HepG2 (cell line): ENCODE data around the gene KRT17. TPM values are rescaled to one million over a fixed set of nuclear protein-coding genes. Genes with fewer than 3 reads are reported as not detected.

Experiments used
- ELF1 ChIP-seq: sonication (generic); formaldehyde crosslinking; IDR thresholded peaks from 2 replicates; pipeline ENCODE4 v1.4.0; 2020; ENCODE audit warnings: missing genetic modification reagents
- HDAC2 ChIP-seq: sonication (generic); formaldehyde crosslinking; IDR thresholded peaks from 2 replicates; pipeline ENCODE4 v1.4.0; 2020; ENCODE audit warnings: missing genetic modification reagents
- HOXA3 ChIP-seq: sonication (generic); formaldehyde crosslinking; IDR thresholded peaks from 2 replicates; pipeline ENCODE4 v1.5.0; 2020; ENCODE audit warnings: missing genetic modification reagents
- MIER3 ChIP-seq: IDR thresholded peaks from 2 replicates; pipeline ENCODE4 v1.6.1; 2016; ENCODE audit warnings: missing compliant biosample characterization, borderline replicate concordance
- NONO ChIP-seq, 2 experiments: fragments of 450-650 bp in 1 of 2; sonication (generic) in 1 of 2; formaldehyde crosslinking in 1 of 2; IDR thresholded peaks in 1 of 2; conservative IDR thresholded peaks in 1 of 2; 2 replicates each; pipeline versions ENCODE4 v1.6.1 to v1.8.0; 2017 to 2022; ENCODE audit warnings: mild to moderate bottlenecking in 1 of 2, missing genetic modification reagents in 1 of 2, moderate library complexity in 1 of 2
- SMC3 ChIP-seq: IDR thresholded peaks from 2 replicates; pipeline ENCODE4 v1.6.1; 2011; ENCODE audit warnings: low read length, improper control_type of control experiment
- SOX5 ChIP-seq: IDR thresholded peaks from 2 replicates; pipeline ENCODE4 v1.6.1; 2016; ENCODE audit warnings: borderline replicate concordance
- SP4 ChIP-seq: sonication (generic); formaldehyde crosslinking; IDR thresholded peaks from 2 replicates; pipeline ENCODE4 v1.8.1; 2023; ENCODE audit warnings: mild to moderate bottlenecking, missing genetic modification reagents
- XRCC5 ChIP-seq: fragments of 200-400 bp; formaldehyde crosslinking; optimal IDR thresholded peaks from 2 replicates; pipeline ENCODE3; 2017; ENCODE audit warnings: mild to moderate bottlenecking, low read length
- ZFP90 ChIP-seq: sonication (generic); formaldehyde crosslinking; IDR thresholded peaks from 2 replicates; pipeline ENCODE4 v1.8.0; 2022; ENCODE audit warnings: missing genetic modification reagents, mild to moderate bottlenecking, inconsistent platforms, borderline replicate concordance
- ZMYM3 ChIP-seq: sonication (generic); formaldehyde crosslinking; IDR thresholded peaks from 2 replicates; pipeline ENCODE4 v1.5.1; 2020; ENCODE audit warnings: mild to moderate bottlenecking, missing genetic modification reagents
- ZNF317 ChIP-seq: sonication (generic); formaldehyde crosslinking; IDR thresholded peaks from 2 replicates; pipeline ENCODE4 v1.5.0; 2020; ENCODE audit warnings: mild to moderate bottlenecking, missing genetic modification reagents
- ZNF350 ChIP-seq: sonication (generic); formaldehyde crosslinking; IDR thresholded peaks from 2 replicates; pipeline ENCODE4 v1.4.0; 2020; ENCODE audit warnings: mild to moderate bottlenecking, low read depth, missing genetic modification reagents, borderline replicate concordance
- ZNF770 ChIP-seq: sonication (generic); formaldehyde crosslinking; IDR thresholded peaks from 2 replicates; pipeline ENCODE4 v1.5.0; 2020; ENCODE audit warnings: mild to moderate bottlenecking, missing genetic modification reagents
- ZNF777 ChIP-seq: sonication (generic); formaldehyde crosslinking; IDR thresholded peaks from 2 replicates; pipeline ENCODE4 v1.4.0; 2020; ENCODE audit warnings: missing genetic modification reagents
- polyA plus RNA-seq, 8 experiments: library from polyadenylated mRNA; depleted of rRNA in 3 of 8; stranded (reverse) in 7 of 8; unstranded in 1 of 8; fragments of >200 nt; fragmentation: Illumina TruSeq in 4 of 8; extraction: Trizol in 4 of 8; gene quantifications; 2 replicates each; pipeline versions ENCODE4 v1.2.1 to v1.2.3, GENCODE V29; 2011 to 2016; ENCODE audit warnings: low read depth in 4 of 8, missing spikeins in 1 of 8, mixed read lengths in 1 of 8; ENCODE audit not compliant: insufficient read depth in 1 of 8
- total RNA-seq, 5 experiments: library from RNA; depleted of rRNA; stranded (reverse); fragments of >200 nt; fragmentation: Illumina TruSeq; extraction: Trizol; gene quantifications; 2 replicates each; pipeline ENCODE4 v1.2.3, GENCODE V29; 2016; ENCODE audit warnings: low read depth in 1 of 5
- TF ChIP-seq, protein P1 (sequence below): sonication (generic); formaldehyde crosslinking; IDR thresholded peaks from 2 replicates; pipeline ENCODE4 v1.4.0; 2020; ENCODE audit warnings: missing genetic modification reagents, borderline replicate concordance
- TF ChIP-seq, protein P2 (sequence below): sonication (generic); formaldehyde crosslinking; IDR thresholded peaks from 2 replicates; pipeline ENCODE4 v1.4.0; 2020; ENCODE audit warnings: missing genetic modification reagents
- TF ChIP-seq, protein P3 (sequence below): sonication (generic); formaldehyde crosslinking; IDR thresholded peaks from 2 replicates; pipeline ENCODE4 v1.5.0; 2020; ENCODE audit warnings: mild to moderate bottlenecking, missing genetic modification reagents, moderate library complexity
- TF ChIP-seq, protein P4 (sequence below): sonication (generic); formaldehyde crosslinking; IDR thresholded peaks from 2 replicates; pipeline ENCODE4 v1.4.0; 2020; ENCODE audit warnings: missing genetic modification reagents

The KRT17 gene
- total and polyA plus RNA-seq, 2 of the 13 experiments (the other 11 are each of a cell fraction or from before 2014, with no cell fraction given), result 0.38 to 0.82 TPM

- TF ChIP-seq, protein P1, sequence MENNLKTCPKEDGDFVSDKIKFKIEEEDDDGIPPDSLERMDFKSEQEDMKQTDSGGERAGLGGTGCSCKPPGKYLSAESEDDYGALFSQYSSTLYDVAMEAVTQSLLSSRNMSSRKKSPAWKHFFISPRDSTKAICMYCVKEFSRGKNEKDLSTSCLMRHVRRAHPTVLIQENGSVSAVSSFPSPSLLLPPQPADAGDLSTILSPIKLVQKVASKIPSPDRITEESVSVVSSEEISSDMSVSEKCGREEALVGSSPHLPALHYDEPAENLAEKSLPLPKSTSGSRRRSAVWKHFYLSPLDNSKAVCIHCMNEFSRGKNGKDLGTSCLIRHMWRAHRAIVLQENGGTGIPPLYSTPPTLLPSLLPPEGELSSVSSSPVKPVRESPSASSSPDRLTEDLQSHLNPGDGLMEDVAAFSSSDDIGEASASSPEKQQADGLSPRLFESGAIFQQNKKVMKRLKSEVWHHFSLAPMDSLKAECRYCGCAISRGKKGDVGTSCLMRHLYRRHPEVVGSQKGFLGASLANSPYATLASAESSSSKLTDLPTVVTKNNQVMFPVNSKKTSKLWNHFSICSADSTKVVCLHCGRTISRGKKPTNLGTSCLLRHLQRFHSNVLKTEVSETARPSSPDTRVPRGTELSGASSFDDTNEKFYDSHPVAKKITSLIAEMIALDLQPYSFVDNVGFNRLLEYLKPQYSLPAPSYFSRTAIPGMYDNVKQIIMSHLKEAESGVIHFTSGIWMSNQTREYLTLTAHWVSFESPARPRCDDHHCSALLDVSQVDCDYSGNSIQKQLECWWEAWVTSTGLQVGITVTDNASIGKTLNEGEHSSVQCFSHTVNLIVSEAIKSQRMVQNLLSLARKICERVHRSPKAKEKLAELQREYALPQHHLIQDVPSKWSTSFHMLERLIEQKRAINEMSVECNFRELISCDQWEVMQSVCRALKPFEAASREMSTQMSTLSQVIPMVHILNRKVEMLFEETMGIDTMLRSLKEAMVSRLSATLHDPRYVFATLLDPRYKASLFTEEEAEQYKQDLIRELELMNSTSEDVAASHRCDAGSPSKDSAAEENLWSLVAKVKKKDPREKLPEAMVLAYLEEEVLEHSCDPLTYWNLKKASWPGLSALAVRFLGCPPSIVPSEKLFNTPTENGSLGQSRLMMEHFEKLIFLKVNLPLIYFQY (CRISPR knock-in tag), result peak; percentile 98
- TF ChIP-seq ZFP90 (CRISPR knock-in tag) (peak; percentile 42; the same call in 1 of the 2 replicates), SMC3 (peak; percentile 48), ZMYM3 (CRISPR knock-in tag) (peak; percentile 58; the same call in 1 of the 2 replicates), ZNF777 (CRISPR knock-in tag) (0 out of 2 replicates have a peak, but pooled peaks have one; percentile 32), MIER3 (peak; percentile 65), HOXA3 (CRISPR knock-in tag) (peak; percentile 62; the same call in 1 of the 2 replicates), ZNF350 (CRISPR knock-in tag) (0 out of 2 replicates have a peak, but pooled peaks have one; percentile 37), NONO (IDR thresholded peaks at IDR 0.05) (no peak), NONO (CRISPR knock-in tag; conservative IDR thresholded peaks at IDR 0.05) (peak; percentile 62; the same call in 1 of the 2 replicates), ELF1 (peak; percentile 40; the same call in 1 of the 2 replicates), ZNF317 (CRISPR knock-in tag) (0 out of 2 replicates have a peak, but pooled peaks have one; percentile 12), SP4 (CRISPR knock-in tag) (peak; percentile 57; the same call in 1 of the 2 replicates), ZNF770 (peak; percentile 9), XRCC5 (peak; percentile 97), HDAC2 (CRISPR knock-in tag) (peak; percentile 51), SOX5 (0 out of 2 replicates have a peak, but pooled peaks have one; percentile 31)
- TF ChIP-seq, protein P2, sequence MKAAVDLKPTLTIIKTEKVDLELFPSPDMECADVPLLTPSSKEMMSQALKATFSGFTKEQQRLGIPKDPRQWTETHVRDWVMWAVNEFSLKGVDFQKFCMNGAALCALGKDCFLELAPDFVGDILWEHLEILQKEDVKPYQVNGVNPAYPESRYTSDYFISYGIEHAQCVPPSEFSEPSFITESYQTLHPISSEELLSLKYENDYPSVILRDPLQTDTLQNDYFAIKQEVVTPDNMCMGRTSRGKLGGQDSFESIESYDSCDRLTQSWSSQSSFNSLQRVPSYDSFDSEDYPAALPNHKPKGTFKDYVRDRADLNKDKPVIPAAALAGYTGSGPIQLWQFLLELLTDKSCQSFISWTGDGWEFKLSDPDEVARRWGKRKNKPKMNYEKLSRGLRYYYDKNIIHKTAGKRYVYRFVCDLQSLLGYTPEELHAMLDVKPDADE (CRISPR knock-in tag), result no peak
- TF ChIP-seq, protein P3, sequence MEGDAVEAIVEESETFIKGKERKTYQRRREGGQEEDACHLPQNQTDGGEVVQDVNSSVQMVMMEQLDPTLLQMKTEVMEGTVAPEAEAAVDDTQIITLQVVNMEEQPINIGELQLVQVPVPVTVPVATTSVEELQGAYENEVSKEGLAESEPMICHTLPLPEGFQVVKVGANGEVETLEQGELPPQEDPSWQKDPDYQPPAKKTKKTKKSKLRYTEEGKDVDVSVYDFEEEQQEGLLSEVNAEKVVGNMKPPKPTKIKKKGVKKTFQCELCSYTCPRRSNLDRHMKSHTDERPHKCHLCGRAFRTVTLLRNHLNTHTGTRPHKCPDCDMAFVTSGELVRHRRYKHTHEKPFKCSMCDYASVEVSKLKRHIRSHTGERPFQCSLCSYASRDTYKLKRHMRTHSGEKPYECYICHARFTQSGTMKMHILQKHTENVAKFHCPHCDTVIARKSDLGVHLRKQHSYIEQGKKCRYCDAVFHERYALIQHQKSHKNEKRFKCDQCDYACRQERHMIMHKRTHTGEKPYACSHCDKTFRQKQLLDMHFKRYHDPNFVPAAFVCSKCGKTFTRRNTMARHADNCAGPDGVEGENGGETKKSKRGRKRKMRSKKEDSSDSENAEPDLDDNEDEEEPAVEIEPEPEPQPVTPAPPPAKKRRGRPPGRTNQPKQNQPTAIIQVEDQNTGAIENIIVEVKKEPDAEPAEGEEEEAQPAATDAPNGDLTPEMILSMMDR (CRISPR knock-in tag), result peak; percentile 99
- TF ChIP-seq, protein P4, sequence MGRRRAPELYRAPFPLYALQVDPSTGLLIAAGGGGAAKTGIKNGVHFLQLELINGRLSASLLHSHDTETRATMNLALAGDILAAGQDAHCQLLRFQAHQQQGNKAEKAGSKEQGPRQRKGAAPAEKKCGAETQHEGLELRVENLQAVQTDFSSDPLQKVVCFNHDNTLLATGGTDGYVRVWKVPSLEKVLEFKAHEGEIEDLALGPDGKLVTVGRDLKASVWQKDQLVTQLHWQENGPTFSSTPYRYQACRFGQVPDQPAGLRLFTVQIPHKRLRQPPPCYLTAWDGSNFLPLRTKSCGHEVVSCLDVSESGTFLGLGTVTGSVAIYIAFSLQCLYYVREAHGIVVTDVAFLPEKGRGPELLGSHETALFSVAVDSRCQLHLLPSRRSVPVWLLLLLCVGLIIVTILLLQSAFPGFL (CRISPR knock-in tag), result 0 out of 2 replicates have a peak, but pooled peaks have one; percentile 26
Observed at GRCh38 chr17:41666708-41667279, 42.4 kb upstream of the KRT17 start (continued).
